Left lung (tissue), 10 donors: ENCODE results near the gene FAM13C. TPM values are rescaled to one million over a fixed set of nuclear protein-coding genes. Genes with fewer than 3 reads are reported as not detected.

Source experiments
- ATAC-seq: fragments of 200-7000 bp; cut with Tn5 transposase; one replicate; pipeline ENCODE4 v1.9.1; 2020; ENCODE audit warnings: moderate library complexity
- DNase-seq, 4 donors: peaks; one replicate each; pipeline ENCODE4 v3.0.0-alpha.2; 2013 to 2020
- H3K27ac ChIP-seq, 2 donors: fragments of 200-600 bp; sonication (generic) in 1 of 2; one replicate each; pipeline versions ENCODE4 v1.5.0 to v1.8.0; 2020 to 2021
- H3K27me3 ChIP-seq, 2 donors: fragments of 200-600 bp; sonication (generic) in 1 of 2; one replicate each; pipeline versions ENCODE4 v1.5.0 to v1.8.0; 2020 to 2021
- H3K36me3 ChIP-seq, 2 donors: fragments of 200-600 bp; sonication (generic) in 1 of 2; one replicate each; pipeline versions ENCODE4 v1.5.0 to v1.8.0; 2020 to 2021
- H3K4me1 ChIP-seq, 2 donors: fragments of 200-600 bp; one replicate each; pipeline ENCODE4 v1.8.0; 2021
- H3K4me3 ChIP-seq, 2 donors: fragments of 200-600 bp; sonication (generic) in 1 of 2; one replicate each; pipeline versions ENCODE4 v1.5.0 to v1.8.0; 2020 to 2021; ENCODE audit warnings: mild to moderate bottlenecking in 1 of 2
- H3K9me3 ChIP-seq, 2 donors: fragments of 200-600 bp; sonication (generic) in 1 of 2; one replicate each; pipeline versions ENCODE4 v1.5.0 to v1.8.0; 2020 to 2021
- CTCF ChIP-seq, 2 donors: fragments of 200-600 bp; sonication (generic) in 1 of 2; IDR thresholded peaks; one replicate each; pipeline versions ENCODE4 v1.5.0 to v1.8.0; 2021; ENCODE audit warnings: antibody characterized with exemption in 2 of 2
- intact Hi-C, 2 donors: fragments of 100-400 bp; cut with DNase I; formaldehyde crosslinking; loops; one replicate each; pipeline versions ENCODE4 v1.11.2 to v1.14.2; 2022
- polyA plus RNA-seq, 6 donors: library from polyadenylated mRNA; unstranded; fragments of 120-200 nt; gene quantifications; one replicate each; pipeline ENCODE4 v1.2.1, GENCODE V29; 2013; ENCODE audit not compliant: insufficient read length in 6 of 6
- total RNA-seq, 2 donors: library from RNA; stranded (reverse); fragmentation: NEBNext Ultra II Directional; extraction: Animal tissue kit (Norgen Biotek cat#: 25700); gene quantifications; one replicate each; pipeline ENCODE4 v1.2.1, GENCODE V29; 2021
- donor health status: DM: no; HTN: yes; CAD: no.
- donor health status: DM: no; HTN: no; CAD: no.

FAM13C gene
- total and polyA plus RNA-seq, 8 donors = 10.3 to 36.1 (median 25.0) TPM

- TF ChIP-seq CTCF (IDR thresholded peaks at IDR 0.05) = no peak
- intact Hi-C loops = no loop called here
- Histone ChIP-seq H3K27ac (no peak overlapping the region), H3K4me3 (no peak overlapping the region), H3K36me3 (no peaks in the 10 kb centered on the region), H3K27me3 (no peaks in the 10 kb centered on the region), H3K9me3 (no peaks in the 10 kb centered on the region), H3K4me1 (no peaks in the 10 kb centered on the region)
- no peak for ATAC-seq
- DNase-seq = no peak
These were observed 88.9 kb downstream of the FAM13C start for GRCh38 chr10:59273445-59273844.

- Histone ChIP-seq H3K27ac (no peak overlapping the region), H3K4me3 (no peak overlapping the region), H3K4me1 (no peaks in the 10 kb centered on the region), H3K36me3 (no peaks in the 10 kb centered on the region), H3K9me3 (no peaks in the 10 kb centered on the region), H3K27me3 (no peaks in the 10 kb centered on the region)
- TF ChIP-seq CTCF (IDR thresholded peaks at IDR 0.05) = no peak
- intact Hi-C loops = no loop called here
- no peak for DNase-seq
- ATAC-seq = no peak
These were observed 90.3 kb downstream of the FAM13C start for GRCh38 chr10:59272061-59272460.

- no peaks in the 10 kb centered on the region for H3K27me3 ChIP-seq
- no peak overlapping the region for H3K4me3 ChIP-seq
- no peaks in the 10 kb centered on the region for H3K36me3 ChIP-seq
- no peaks in the 10 kb centered on the region for H3K4me1 ChIP-seq
- intact Hi-C loops = no loop called here
- TF ChIP-seq CTCF (IDR thresholded peaks at IDR 0.05) = no peak
- no peak for ATAC-seq
- H3K9me3 ChIP-seq = no peaks in the 10 kb centered on the region
- no peak overlapping the region for H3K27ac ChIP-seq
- no peak for DNase-seq
These were observed 91.2 kb downstream of the FAM13C start for GRCh38 chr10:59271160-59271559.

GRCh38 chr10:59270492-59270891 lies 91.9 kb downstream of the FAM13C start:
- no peak for TF ChIP-seq CTCF (IDR thresholded peaks at IDR 0.05)
- no peak for ATAC-seq
- DNase-seq = no peak
- Histone ChIP-seq H3K4me1 (no peaks in the 10 kb centered on the region), H3K27me3 (no peaks in the 10 kb centered on the region), H3K27ac (no peak overlapping the region), H3K4me3 (no peak overlapping the region), H3K36me3 (no peaks in the 10 kb centered on the region), H3K9me3 (no peaks in the 10 kb centered on the region)
- intact Hi-C loops = no loop called here

GRCh38 chr10:59269651-59270050 lies 92.7 kb downstream of the FAM13C start:
- no peak overlapping the region for H3K27ac ChIP-seq
- ATAC-seq = no peak
- no peaks in the 10 kb centered on the region for H3K4me1 ChIP-seq
- no peak for TF ChIP-seq CTCF (IDR thresholded peaks at IDR 0.05)
- H3K4me3 ChIP-seq = no peak overlapping the region
- peak in 2 of 4 donors; percentile 57 to 73 for DNase-seq
- no peaks in the 10 kb centered on the region for H3K36me3 ChIP-seq
- no peaks in the 10 kb centered on the region for H3K9me3 ChIP-seq
- intact Hi-C loops = no loop called here
- no peaks in the 10 kb centered on the region for H3K27me3 ChIP-seq
